ENCODE data around the gene RAD21L1.

GRCh38 chr20:1302685-1303541, 77.1 kb downstream of the RAD21L1 start:
- TF ChIP-seq, protein P1, sequence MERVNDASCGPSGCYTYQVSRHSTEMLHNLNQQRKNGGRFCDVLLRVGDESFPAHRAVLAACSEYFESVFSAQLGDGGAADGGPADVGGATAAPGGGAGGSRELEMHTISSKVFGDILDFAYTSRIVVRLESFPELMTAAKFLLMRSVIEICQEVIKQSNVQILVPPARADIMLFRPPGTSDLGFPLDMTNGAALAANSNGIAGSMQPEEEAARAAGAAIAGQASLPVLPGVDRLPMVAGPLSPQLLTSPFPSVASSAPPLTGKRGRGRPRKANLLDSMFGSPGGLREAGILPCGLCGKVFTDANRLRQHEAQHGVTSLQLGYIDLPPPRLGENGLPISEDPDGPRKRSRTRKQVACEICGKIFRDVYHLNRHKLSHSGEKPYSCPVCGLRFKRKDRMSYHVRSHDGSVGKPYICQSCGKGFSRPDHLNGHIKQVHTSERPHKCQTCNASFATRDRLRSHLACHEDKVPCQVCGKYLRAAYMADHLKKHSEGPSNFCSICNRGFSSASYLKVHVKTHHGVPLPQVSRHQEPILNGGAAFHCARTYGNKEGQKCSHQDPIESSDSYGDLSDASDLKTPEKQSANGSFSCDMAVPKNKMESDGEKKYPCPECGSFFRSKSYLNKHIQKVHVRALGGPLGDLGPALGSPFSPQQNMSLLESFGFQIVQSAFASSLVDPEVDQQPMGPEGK (CRISPR knock-in tag; IDR thresholded peaks at IDR 0.05; ENCODE audit: borderline replicate concordance) = no peak
- TF ChIP-seq, protein P2, sequence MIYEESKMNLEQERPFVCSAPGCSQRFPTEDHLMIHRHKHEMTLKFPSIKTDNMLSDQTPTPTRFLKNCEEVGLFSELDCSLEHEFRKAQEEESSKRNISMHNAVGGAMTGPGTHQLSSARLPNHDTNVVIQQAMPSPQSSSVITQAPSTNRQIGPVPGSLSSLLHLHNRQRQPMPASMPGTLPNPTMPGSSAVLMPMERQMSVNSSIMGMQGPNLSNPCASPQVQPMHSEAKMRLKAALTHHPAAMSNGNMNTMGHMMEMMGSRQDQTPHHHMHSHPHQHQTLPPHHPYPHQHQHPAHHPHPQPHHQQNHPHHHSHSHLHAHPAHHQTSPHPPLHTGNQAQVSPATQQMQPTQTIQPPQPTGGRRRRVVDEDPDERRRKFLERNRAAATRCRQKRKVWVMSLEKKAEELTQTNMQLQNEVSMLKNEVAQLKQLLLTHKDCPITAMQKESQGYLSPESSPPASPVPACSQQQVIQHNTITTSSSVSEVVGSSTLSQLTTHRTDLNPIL (CRISPR knock-in tag; IDR thresholded peaks at IDR 0.05; ENCODE audit: low read depth) = no peak
- no peak for TF ChIP-seq PPARA (CRISPR knock-in tag; IDR thresholded peaks at IDR 0.05; ENCODE audit: borderline replicate concordance)
- TF ChIP-seq ARNTL (CRISPR knock-in tag; IDR thresholded peaks at IDR 0.05; ENCODE audit: borderline replicate concordance, low read depth) = no peak

Measured in SK-N-SH treated with all-trans-retinoic acid at 6 μM for 48 hours (cell line).